Endothelial cell of umbilical vein (primary cell): ENCODE data around the gene SH3BP5. TPM values are rescaled to one million over a fixed set of nuclear protein-coding genes. Genes with fewer than 3 reads are reported as not detected.

Experiments used
- BruUV-seq: library from RNA; stranded (reverse); fragments of 400-500 nt; replicated peaks from 2 replicates; lab custom pipeline; 2021; lab: Mats Ljungman, UMichigan
- CTCF ChIA-PET: fragments of 300-600, 350-600 bp; sonication (Branson Sonifier 250); formaldehyde crosslinking; loops from one replicate; lab custom pipeline; 2021; ENCODE audit warnings: antibody characterized with exemption, inconsistent platforms; lab: Charles Lee
- POLR2A ChIA-PET: fragments of 300-600, 350-600 bp; sonication (Branson Sonifier 250); formaldehyde crosslinking; loops from one replicate; lab custom pipeline; 2021; ENCODE audit warnings: antibody characterized with exemption, inconsistent platforms; lab: Charles Lee
- DNase-seq: peaks from one replicate; pipeline ENCODE4 v3.0.0-alpha.2; 2011; ENCODE audit warnings: low read depth, low spot score
- FAIRE-seq: peaks from 2 replicates; lab custom pipeline; 2011; peaks lifted over from hg19 to GRCh38; lab: Jason Lieb, UNC
- H2AFZ ChIP-seq: 2 replicates; pipeline ENCODE4 v1.6.0; 2012; ENCODE audit warnings: low read depth, low read length, control low read depth, inconsistent platforms
- H3K27ac ChIP-seq: 2 replicates; pipeline ENCODE4 v1.5.1; 2011; ENCODE audit warnings: low read depth, mild to moderate bottlenecking, control low read depth, low read length, moderate library complexity; ENCODE audit not compliant: insufficient read depth
- H3K27me3 ChIP-seq, 2 experiments: 2 replicates each; pipeline versions ENCODE4 v1.6.0 to v1.6.1; 2011; ENCODE audit warnings: low read length in 2 of 2, mixed read lengths in 1 of 2; ENCODE audit not compliant: control insufficient read depth in 2 of 2, insufficient read depth in 2 of 2
- H3K36me3 ChIP-seq, 2 experiments: 2 replicates in 1 of 2; 3 replicates in 1 of 2; pipeline ENCODE4 v1.5.1; 2011; ENCODE audit warnings: low read length in 2 of 2, mild to moderate bottlenecking in 1 of 2, moderate library complexity in 1 of 2; ENCODE audit not compliant: control insufficient read depth in 2 of 2, insufficient read depth in 2 of 2; ENCODE audit errors: extremely low read depth in 1 of 2
- H3K4me1 ChIP-seq: 3 replicates; pipeline ENCODE4 v1.5.1; 2011; ENCODE audit warnings: mild to moderate bottlenecking, low read length; ENCODE audit not compliant: control insufficient read depth, insufficient read depth; ENCODE audit errors: extremely low read depth
- H3K4me2 ChIP-seq: 2 replicates; pipeline ENCODE4 v1.6.1; 2011; ENCODE audit warnings: low read length, control low read depth, mixed read lengths; ENCODE audit not compliant: insufficient read depth
- H3K4me3 ChIP-seq, 3 experiments: fragments of 200-600 bp in 1 of 3; sonication (generic), shearing (Covaris generic) in 1 of 3; replicated peaks in 1 of 3; 2 replicates each; pipeline ENCODE4 v1.5.1; 2011 to 2016; ENCODE audit warnings: control low read depth in 3 of 3, low read length in 3 of 3, mild to moderate bottlenecking in 2 of 3, inconsistent platforms in 1 of 3, low read depth in 1 of 3, moderate library complexity in 1 of 3; ENCODE audit not compliant: insufficient read depth in 1 of 3
- H3K79me2 ChIP-seq: 2 replicates; pipeline ENCODE4 v1.6.0; 2012; ENCODE audit warnings: low read length, inconsistent platforms; ENCODE audit not compliant: control insufficient read depth, insufficient read depth
- H3K9ac ChIP-seq: replicated peaks from 2 replicates; pipeline ENCODE3; 2011; ENCODE audit warnings: low read length, control low read depth; ENCODE audit not compliant: insufficient read depth; ENCODE audit errors: extremely low read depth
- H3K9me1 ChIP-seq: replicated peaks from 3 replicates; pipeline ENCODE4 v1.6.0; 2011; ENCODE audit warnings: mild to moderate bottlenecking, low read length; ENCODE audit not compliant: control insufficient read depth, insufficient read depth; ENCODE audit errors: extremely low read depth
- H3K9me3 ChIP-seq: replicated peaks from 2 replicates; pipeline ENCODE4 v1.5.1; 2012; ENCODE audit warnings: low read length, inconsistent platforms; ENCODE audit not compliant: control insufficient read depth, insufficient read depth
- H4K20me1 ChIP-seq: replicated peaks from 2 replicates; pipeline ENCODE3; 2011; ENCODE audit warnings: mild to moderate bottlenecking, low read length; ENCODE audit not compliant: control insufficient read depth, insufficient read depth; ENCODE audit errors: extremely low read depth
- EZH2 ChIP-seq: IDR thresholded peaks from 2 replicates; pipeline ENCODE4 v1.6.1; 2012; ENCODE audit warnings: borderline replicate concordance, low read depth, mild to moderate bottlenecking, moderate library complexity, low read length, inconsistent platforms; ENCODE audit not compliant: severe bottlenecking
- FOS ChIP-seq: IDR thresholded peaks from 2 replicates; pipeline ENCODE4 v1.6.1; 2011; ENCODE audit warnings: mild to moderate bottlenecking, low read length, moderate library complexity, borderline replicate concordance; ENCODE audit not compliant: insufficient read depth
- GATA2 ChIP-seq: IDR thresholded peaks from 2 replicates; pipeline ENCODE4 v1.7.0; 2011; ENCODE audit warnings: low read depth, mild to moderate bottlenecking, moderate library complexity, mixed read lengths, low read length; ENCODE audit not compliant: insufficient read length, insufficient read depth
- JUN ChIP-seq: IDR thresholded peaks from 2 replicates; pipeline ENCODE4 v1.6.1; 2011; ENCODE audit warnings: borderline replicate concordance, low read depth; ENCODE audit not compliant: insufficient read length, insufficient read depth
- MYC ChIP-seq: IDR thresholded peaks from one replicate; pipeline ENCODE4 v1.6.1; 2011; ENCODE audit warnings: mild to moderate bottlenecking, low read depth, low read length
- POLR2A ChIP-seq: IDR thresholded peaks from 2 replicates; pipeline ENCODE4 v1.6.1; 2012; ENCODE audit warnings: low read depth, mild to moderate bottlenecking, control low read depth, low read length
- dilution Hi-C: fragments of 300-500 bp; cut with MboI; formaldehyde crosslinking; loops from one replicate; pipeline ENCODE4 v1.15.0; 2019; ENCODE audit warnings: low sequenced_read_pairs; ENCODE audit not compliant: extremely low pct_ligation_motif_present
- intact Hi-C: fragments of 100-400 bp; cut with micrococcal nuclease; formaldehyde crosslinking; loops from one replicate; pipeline ENCODE4 v1.10.0; 2022
- polyA plus RNA-seq, 4 experiments: library from polyadenylated mRNA; depleted of rRNA in 3 of 4; stranded (reverse) in 3 of 4; unstranded in 1 of 4; fragments of >200 nt; gene quantifications; 2 replicates each; pipeline versions ENCODE4 v1.2.1 to v1.2.3, GENCODE V29; 2011 to 2012; ENCODE audit warnings: missing spikeins in 1 of 4
- total RNA-seq: library from RNA; stranded (reverse); gene quantifications from 2 replicates; pipeline ENCODE4 v1.2.3, GENCODE V29; 2021
- TF ChIP-seq, protein P1 (sequence below), 2 donors: IDR thresholded peaks; 1 replicate in 1 of 2; 2 replicates in 1 of 2; pipeline ENCODE4 v1.5.1; 2011; ENCODE audit warnings: low read length in 2 of 2, mild to moderate bottlenecking in 2 of 2, moderate library complexity in 2 of 2, control low read depth in 1 of 2, inconsistent platforms in 1 of 2, low read depth in 1 of 2; ENCODE audit not compliant: insufficient read depth in 1 of 2; ENCODE audit errors: extremely low read depth in 1 of 2
- TF ChIP-seq, protein P2 (sequence below): IDR thresholded peaks from 2 replicates; pipeline ENCODE4 v1.6.1; 2011; ENCODE audit not compliant: insufficient read depth, insufficient read length

Gene SH3BP5
- total and polyA plus RNA-seq, 2 donors (not counting 3 experiments of a cell fraction or from before 2014, with no cell fraction given): 35.3 to 76.3 TPM

DNA sequence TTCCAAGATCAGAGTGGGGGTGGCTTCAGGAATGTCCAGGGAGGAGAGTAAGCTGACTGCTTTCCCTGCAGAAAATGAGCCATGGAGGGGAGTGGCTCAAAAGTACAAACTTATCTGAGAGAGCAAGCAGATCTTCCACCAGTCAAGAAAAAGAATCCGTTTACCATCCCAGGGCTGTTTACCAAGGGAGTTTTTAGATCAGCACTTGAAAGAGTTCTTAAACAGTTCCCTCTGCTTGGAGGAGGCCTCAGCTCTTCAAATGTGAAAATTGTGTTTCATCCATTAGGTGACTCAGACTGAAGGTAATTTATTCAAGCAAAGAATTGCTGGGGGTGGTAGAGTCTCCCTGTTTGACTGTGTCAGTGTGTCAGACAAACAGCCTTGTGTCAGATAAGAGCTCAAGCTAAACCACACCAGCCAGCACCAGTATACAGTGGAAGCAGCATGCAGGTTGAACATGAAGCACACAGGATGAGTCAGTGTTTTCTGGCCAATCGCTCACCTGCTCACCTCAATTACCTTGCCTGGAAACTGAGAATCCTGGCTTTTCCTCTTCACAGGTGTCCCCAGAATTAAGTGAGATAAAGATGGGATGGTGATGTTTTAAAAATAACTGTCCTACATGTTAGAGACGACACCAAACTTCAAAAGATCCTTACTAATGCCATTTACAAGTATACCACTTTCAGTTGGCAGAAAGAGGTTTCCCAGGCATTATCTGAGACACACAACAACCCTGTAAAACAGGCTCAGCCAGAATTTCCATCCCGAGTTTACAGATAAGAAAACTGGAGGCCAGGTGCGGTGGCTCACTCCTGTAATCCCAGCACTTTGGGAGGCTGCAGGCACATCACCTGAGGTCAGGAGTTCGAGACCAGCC lies 21.7 kb downstream of the SH3BP5 start:
- FAIRE-seq: peak; percentile 21

DNA sequence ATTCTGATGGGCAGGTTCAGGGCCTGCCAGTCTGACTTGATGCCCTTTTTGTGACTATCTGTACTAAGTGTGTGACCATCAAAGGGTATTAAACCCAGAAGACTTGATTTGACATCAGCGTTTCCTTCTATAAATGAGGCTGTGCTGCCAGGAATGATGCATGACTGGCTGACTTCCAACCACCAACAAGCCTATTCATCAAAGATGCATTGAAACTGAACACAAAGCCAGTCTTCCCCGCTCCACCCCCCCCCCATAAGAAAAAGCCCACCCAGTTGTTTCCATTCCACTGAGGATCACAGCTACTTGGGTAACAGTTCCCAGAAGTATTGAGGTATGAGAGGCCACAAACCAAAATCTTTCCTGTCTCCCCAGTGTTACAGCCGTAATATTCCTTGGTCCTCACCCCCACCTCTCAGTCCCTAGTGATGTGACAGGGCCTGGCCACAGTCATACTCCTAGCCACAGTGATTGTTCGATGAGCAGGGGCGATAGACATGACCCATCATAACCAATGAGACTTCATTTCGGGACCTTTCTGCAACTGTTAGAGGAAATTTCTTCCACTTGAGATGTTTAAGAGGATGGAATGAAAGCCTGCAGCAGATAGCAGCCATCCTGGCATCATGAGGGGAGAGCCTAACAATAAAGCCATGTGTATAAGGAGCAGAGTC lies 22.6 kb downstream of the SH3BP5 start:
- H3K4me2 ChIP-seq: no peak overlapping the region
- TF ChIP-seq EZH2 (no peak), FOS (peak; percentile 8), POLR2A (no peak), MYC (no peak), JUN (no peak), GATA2 (no peak)
- TF ChIP-seq, protein P1, sequence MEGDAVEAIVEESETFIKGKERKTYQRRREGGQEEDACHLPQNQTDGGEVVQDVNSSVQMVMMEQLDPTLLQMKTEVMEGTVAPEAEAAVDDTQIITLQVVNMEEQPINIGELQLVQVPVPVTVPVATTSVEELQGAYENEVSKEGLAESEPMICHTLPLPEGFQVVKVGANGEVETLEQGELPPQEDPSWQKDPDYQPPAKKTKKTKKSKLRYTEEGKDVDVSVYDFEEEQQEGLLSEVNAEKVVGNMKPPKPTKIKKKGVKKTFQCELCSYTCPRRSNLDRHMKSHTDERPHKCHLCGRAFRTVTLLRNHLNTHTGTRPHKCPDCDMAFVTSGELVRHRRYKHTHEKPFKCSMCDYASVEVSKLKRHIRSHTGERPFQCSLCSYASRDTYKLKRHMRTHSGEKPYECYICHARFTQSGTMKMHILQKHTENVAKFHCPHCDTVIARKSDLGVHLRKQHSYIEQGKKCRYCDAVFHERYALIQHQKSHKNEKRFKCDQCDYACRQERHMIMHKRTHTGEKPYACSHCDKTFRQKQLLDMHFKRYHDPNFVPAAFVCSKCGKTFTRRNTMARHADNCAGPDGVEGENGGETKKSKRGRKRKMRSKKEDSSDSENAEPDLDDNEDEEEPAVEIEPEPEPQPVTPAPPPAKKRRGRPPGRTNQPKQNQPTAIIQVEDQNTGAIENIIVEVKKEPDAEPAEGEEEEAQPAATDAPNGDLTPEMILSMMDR (IDR thresholded peaks at IDR 0.05; ENCODE audit: extremely low read depth in 1 of 2, insufficient read depth in 1 of 2, low read depth in 1 of 2, low read length in 2 of 2): no peak
- no TSS peak for BruUV-seq

More for the DNA sequence above, 21.7 kb downstream of the SH3BP5 start:
- DNase-seq: no peak
- Histone ChIP-seq H3K36me3 (no peaks in the 10 kb centered on the region), H3K79me2 (peaks cover 76% of the 10 kb centered on the region), H3K4me1 (peaks cover 21% of the 10 kb centered on the region), H3K9me1 (no peaks in the 10 kb centered on the region), H3K27me3 (no peaks in the 10 kb centered on the region), H3K27ac (peak overlapping the region; percentile 10), H3K4me2 (no peak overlapping the region), H3K9ac (no peak overlapping the region), H2AFZ (no peak overlapping the region), H3K9me3 (no peaks in the 10 kb centered on the region), H4K20me1 (no peaks in the 10 kb centered on the region), H3K4me3 (no peak overlapping the region)
- intact Hi-C loops (loop anchor here (1.0 kb wide), 1 partner anchor 10 kb away; no protein-coding TSS in a partner anchor), dilution Hi-C loops (no loop called here)
- POLR2A ChIA-PET: interaction anchor here (0.6 kb wide), 1 partner anchor 18 kb away, joined by 4 read pairs; no protein-coding TSS in a partner anchor
- BruUV-seq: no TSS peak
- TF ChIP-seq MYC: no peak
- TF ChIP-seq, protein P2, sequence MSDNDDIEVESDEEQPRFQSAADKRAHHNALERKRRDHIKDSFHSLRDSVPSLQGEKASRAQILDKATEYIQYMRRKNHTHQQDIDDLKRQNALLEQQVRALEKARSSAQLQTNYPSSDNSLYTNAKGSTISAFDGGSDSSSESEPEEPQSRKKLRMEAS: no peak
- no peak for TF ChIP-seq EZH2
- peak; percentile 46 for TF ChIP-seq FOS
- CTCF ChIA-PET: interaction anchor here (1.1 to 2.4 kb wide), 4 partner anchors 9 to 43 kb away, joined by 3 to 12 read pairs (median 6); partner anchors contain the start of gene SH3BP5

More for the DNA sequence above, 22.6 kb downstream of the SH3BP5 start:
- no peaks in the 10 kb centered on the region for H3K27me3 ChIP-seq
- no peak overlapping the region for H2AFZ ChIP-seq
- FAIRE-seq (peak; percentile 87), DNase-seq (peak; percentile 85)
- H3K9me3 ChIP-seq: no peaks in the 10 kb centered on the region
- H3K36me3 ChIP-seq: no peaks in the 10 kb centered on the region
- H3K4me1 ChIP-seq: peaks cover 28% of the 10 kb centered on the region
- peak overlapping the region; percentile 44 for H3K27ac ChIP-seq
- no peak overlapping the region for H3K9ac ChIP-seq
- no peak overlapping the region for H3K4me3 ChIP-seq
- dilution Hi-C loops (no loop called here), intact Hi-C loops (loop anchor here (1.0 kb wide), 2 partner anchors 9 to 11 kb away; no protein-coding TSS in a partner anchor)
- no peaks in the 10 kb centered on the region for H4K20me1 ChIP-seq
- CTCF ChIA-PET: interaction anchor here (1.1 to 2.4 kb wide), 4 partner anchors 8 to 42 kb away, joined by 3 to 12 read pairs (median 6); partner anchors contain the start of gene SH3BP5
- peaks cover 73% of the 10 kb centered on the region for H3K79me2 ChIP-seq
- H3K9me1 ChIP-seq: no peaks in the 10 kb centered on the region
- POLR2A ChIA-PET: interaction anchor here (0.6 kb wide), 1 partner anchor 19 kb away, joined by 4 read pairs; no protein-coding TSS in a partner anchor
